HG03571 (cell line): ENCODE measurements around the gene ZBTB3.
"Not testable (repeated sequence)": the region's sequence is repeated elsewhere in the genome, so short reads cannot be mapped to it uniquely, and the experiment has no call there.

ENCODE experiments used
- ATAC-seq: cut with Tn5 transposase; IDR thresholded peaks from one replicate; pipeline ENCODE4 v1.9.1; 2021; ENCODE audit not compliant: unreplicated experiment

The ZBTB3 gene

GRCh38 chr11:62716816-62717215 is 37.1 kb downstream of the ZBTB3 start:
- ATAC-seq, result no peak

GRCh38 chr11:62716206-62716605 is 37.8 kb downstream of the ZBTB3 start:
- ATAC-seq, result no peak

GRCh38 chr11:62715150-62716130 is 38.5 kb downstream of the ZBTB3 start:
- no peak for ATAC-seq

GRCh38 chr11:62713343-62713742 is 40.6 kb downstream of the ZBTB3 start:
- ATAC-seq, result no peak

- ATAC-seq, result no peak
These were observed 41.1 kb downstream of the ZBTB3 start for GRCh38 chr11:62712861-62713260.

- no peak for ATAC-seq
These were observed 41.6 kb downstream of the ZBTB3 start for GRCh38 chr11:62712276-62712812.

- no peak for ATAC-seq
These were observed 44.0 kb downstream of the ZBTB3 start for GRCh38 chr11:62710001-62710345.

- ATAC-seq, result peak; percentile 60
These were observed 44.5 kb downstream of the ZBTB3 start for GRCh38 chr11:62709247-62710000.

GRCh38 chr11:62708793-62709192 is 45.2 kb downstream of the ZBTB3 start:
- no peak for ATAC-seq

GRCh38 chr11:62708392-62708791 is 45.6 kb downstream of the ZBTB3 start:
- no peak for ATAC-seq

GRCh38 chr11:62707277-62707861 is 46.6 kb downstream of the ZBTB3 start, which contains the start of the genes BSCL2 and GNG3:
Gene BSCL2, minus strand, starts transcription at chr11:62707424. Its CDS starts 229 bp downstream, at chr11:62707195.
Gene GNG3, plus strand, starts transcription at chr11:62707676. Its CDS starts 620 bp downstream, at chr11:62708296.
- ATAC-seq, result no peak

GRCh38 chr11:62706850-62707247 is 47.1 kb downstream of the ZBTB3 start:
- no peak for ATAC-seq

- ATAC-seq, result peak; percentile 53
These were observed 47.8 kb downstream of the ZBTB3 start for GRCh38 chr11:62705880-62706849.

GRCh38 chr11:62705413-62705812 is 48.5 kb downstream of the ZBTB3 start:
- no peak for ATAC-seq

- ATAC-seq, result not testable (repeated sequence)
These were observed 50.0 kb downstream of the ZBTB3 start for GRCh38 chr11:62703921-62704320.

- no peak for ATAC-seq
These were observed 51.7 kb downstream of the ZBTB3 start for GRCh38 chr11:62702246-62702645.
